HL-60 (cell line): ENCODE results near the gene LLCFC1.

Experiments used
- DNase-seq, 2 experiments: peaks; one replicate each; pipeline ENCODE4 v3.0.0-alpha.2; 2010 to 2020; ENCODE audit warnings: low read depth in 1 of 2, low spot score in 1 of 2
- H3K27ac ChIP-seq: fragments of 250-450 bp; sonication (Bioruptor Pico); replicated peaks from 2 replicates; pipeline ENCODE4 v1.5.1; 2020; ENCODE audit warnings: mild to moderate bottlenecking, moderate library complexity
- H3K27me3 ChIP-seq: fragments of 250-450 bp; sonication (Bioruptor Pico); 2 replicates; pipeline ENCODE4 v1.5.1; 2021; ENCODE audit warnings: mild to moderate bottlenecking, moderate library complexity; ENCODE audit not compliant: insufficient read depth, poor library complexity, severe bottlenecking
- H3K4me3 ChIP-seq: replicated peaks from 2 replicates; pipeline ENCODE4 v1.5.1; 2011; ENCODE audit warnings: mild to moderate bottlenecking, control low read depth, low read length; ENCODE audit not compliant: insufficient read depth
- CTCF ChIP-seq: IDR thresholded peaks from one replicate; pipeline ENCODE4 v1.5.1; 2011; ENCODE audit warnings: low read length, control low read depth, inconsistent platforms; ENCODE audit not compliant: insufficient read depth
- GABPA ChIP-seq: IDR thresholded peaks from 2 replicates; pipeline ENCODE4 v1.6.1; 2012; ENCODE audit warnings: low read depth
- POLR2AphosphoS5 ChIP-seq: IDR thresholded peaks from 2 replicates; pipeline ENCODE4 v1.6.1; 2012; ENCODE audit warnings: low read depth
- REST ChIP-seq: IDR thresholded peaks from 2 replicates; pipeline ENCODE4 v1.6.1; 2012; ENCODE audit warnings: low read depth; ENCODE audit not compliant: insufficient replicate concordance
- SPI1 ChIP-seq: IDR thresholded peaks from 2 replicates; pipeline ENCODE4 v1.6.1; 2012; ENCODE audit warnings: low read depth, mild to moderate bottlenecking, borderline replicate concordance

Gene LLCFC1

GRCh38 chr7:142960955-142961512 is 21.8 kb downstream of the LLCFC1 start:
- peak in 1 of 2 experiments; percentile 14 for DNase-seq
- Histone ChIP-seq H3K27ac (no peak overlapping the region), H3K27me3 (peaks cover 3% of the 10 kb centered on the region), H3K4me3 (no peak overlapping the region)
- TF ChIP-seq CTCF, result peak; percentile 41
- TF ChIP-seq GABPA, result no peak
- TF ChIP-seq SPI1, result no peak

GRCh38 chr7:142961595-142961972 is 22.3 kb downstream of the LLCFC1 start:
- peaks cover 3% of the 10 kb centered on the region for H3K27me3 ChIP-seq
- TF ChIP-seq GABPA (no peak), SPI1 (no peak), POLR2AphosphoS5 (no peak), CTCF (no peak), REST (no peak)
- H3K4me3 ChIP-seq, result no peak overlapping the region
- H3K27ac ChIP-seq, result no peak overlapping the region
- DNase-seq, result no peak

GRCh38 chr7:142961973-142962926 is 23.0 kb downstream of the LLCFC1 start, which contains the start of gene KEL:
Gene KEL (minus strand): TSS chr7:142962363. CDS start chr7:142962206, 157 bp downstream.
- Histone ChIP-seq H3K4me3 (no peak within 1 kb of the TSS), H3K27me3 (peaks cover 3% of the 10 kb centered on the region), H3K27ac (no peak within 1 kb of the TSS)
- no peak for DNase-seq
- TF ChIP-seq GABPA, result no peak
- TF ChIP-seq SPI1, result no peak
- TF ChIP-seq CTCF, result no peak
- no peak for TF ChIP-seq REST
- TF ChIP-seq POLR2AphosphoS5, result no peak
